Type B pancreatic cell (in vitro differentiated cells): Measurements from ENCODE around the gene CSH1. TPM values are rescaled to one million over a fixed set of nuclear protein-coding genes. Genes with fewer than 3 reads are reported as not detected.
"Not testable (repeated sequence)": the region's sequence is repeated elsewhere in the genome, so short reads cannot be mapped to it uniquely, and the experiment has no call there.

ENCODE experiments used
- DNase-seq: peaks from one replicate; pipeline ENCODE4 v3.0.0; 2021; ENCODE audit warnings: mixed read lengths; ENCODE audit not compliant: unreplicated experiment; ENCODE audit errors: extremely low spot score
- H3K27ac Mint-ChIP-seq: 2 replicates; pipeline ENCODE4 v1.8.0; 2021; ENCODE audit warnings: mild to moderate bottlenecking, mixed read lengths
- H3K27me3 Mint-ChIP-seq: 2 replicates; pipeline ENCODE4 v1.8.0; 2021; ENCODE audit warnings: mixed read lengths
- H3K36me3 Mint-ChIP-seq: 2 replicates; pipeline ENCODE4 v1.8.0; 2021; ENCODE audit warnings: mixed read lengths
- H3K4me1 Mint-ChIP-seq: one replicate; pipeline ENCODE4 v1.8.0; 2021; ENCODE audit warnings: mixed read lengths; ENCODE audit not compliant: unreplicated experiment
- H3K4me3 Mint-ChIP-seq: 2 replicates; pipeline ENCODE4 v1.8.0; 2021; ENCODE audit warnings: mild to moderate bottlenecking, mixed read lengths
- H3K9me3 Mint-ChIP-seq: 2 replicates; pipeline ENCODE4 v1.8.0; 2021; ENCODE audit warnings: mixed read lengths
- CTCF ChIP-seq: fragments of 200-600 bp; sonication (generic); conservative IDR thresholded peaks from 2 replicates; pipeline ENCODE4 v1.5.0; 2021; ENCODE audit warnings: antibody characterized with exemption, mild to moderate bottlenecking
- long read RNA-seq: library from polyadenylated mRNA; unstranded; transcript quantifications from one replicate; pipeline ENCODE4 v2.0.0, GENCODE V29; 2020
- total RNA-seq: library from RNA; stranded (reverse); gene quantifications from 2 replicates; pipeline ENCODE4 v1.2.1, GENCODE V29; 2021; ENCODE audit warnings: low replicate concordance

The CSH1 gene
- total RNA-seq, result not detected in 2 replicates
- long read RNA-seq, result 0 reads

DNA sequence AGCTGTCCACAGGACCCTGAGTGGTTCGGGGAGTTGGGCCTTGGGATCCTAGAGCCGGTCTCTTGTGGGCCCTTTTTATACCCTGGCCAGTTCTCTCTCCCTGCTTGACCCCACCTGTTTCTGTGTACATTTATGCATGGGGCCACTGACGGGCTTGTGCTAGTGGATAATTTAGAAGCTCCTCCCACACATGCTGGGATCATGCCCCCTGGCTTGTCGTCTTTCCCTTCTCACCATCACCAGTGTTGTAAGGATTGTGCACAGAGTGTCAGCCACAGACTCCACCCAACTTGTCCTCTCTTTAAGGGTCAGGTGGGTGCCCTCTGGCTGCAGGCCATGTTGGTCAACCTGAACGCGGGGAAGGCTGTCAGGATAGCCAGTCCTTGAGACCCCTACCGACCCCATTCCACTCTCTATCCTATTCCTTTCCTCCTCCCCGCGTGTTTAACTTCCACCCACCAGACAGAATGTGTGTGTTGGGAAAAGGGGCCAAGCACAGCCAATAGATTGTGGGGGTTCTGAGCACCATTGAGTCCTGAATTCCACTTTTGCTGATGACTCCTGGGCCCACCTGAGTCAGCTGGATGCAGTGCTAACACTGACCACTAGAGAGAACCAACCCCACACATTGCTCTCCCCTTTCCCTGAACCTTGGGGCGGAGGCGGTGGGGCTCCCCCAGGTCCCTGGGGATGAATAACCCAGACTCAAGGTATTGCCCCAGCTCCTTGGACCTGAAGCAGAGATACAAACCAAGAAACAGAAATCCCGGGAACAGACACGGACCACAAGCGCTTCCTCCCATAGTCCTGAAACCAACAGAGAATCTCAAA, at the start of gene CSH1:
Gene CSH1, minus strand, starts transcription at position 51 of the 831 bp plus-strand sequence. CDS start 63 bp downstream, outside the sequence.
- peaks cover 19% of the 10 kb centered on the region for H3K27me3 Mint-ChIP-seq
- H3K36me3 Mint-ChIP-seq, H3K27ac Mint-ChIP-seq, DNase-seq, H3K9me3 Mint-ChIP-seq, H3K4me3 Mint-ChIP-seq, H3K4me1 Mint-ChIP-seq: not testable (repeated sequence)

- Mint-ChIP-seq H3K27me3 (peaks cover 1% of the 10 kb centered on the region), H3K27ac (no peak overlapping the region)
- DNase-seq, result no peak
Observed at GRCh38 chr17:63945784-63946439, 49.5 kb upstream of the CSH1 start.

GRCh38 chr17:63944736-63945499, 48.5 kb upstream of the CSH1 start:
- Mint-ChIP-seq H3K9me3 (no peaks in the 10 kb centered on the region), H3K4me1 (no peaks in the 10 kb centered on the region), H3K4me3 (no peak overlapping the region), H3K27me3 (no peaks in the 10 kb centered on the region), H3K27ac (no peak overlapping the region), H3K36me3 (no peaks in the 10 kb centered on the region)
- TF ChIP-seq CTCF, result no peak
- DNase-seq, result no peak

More at GRCh38 chr17:63945784-63946439, 49.5 kb upstream of the CSH1 start:
- no peaks in the 10 kb centered on the region for H3K4me1 Mint-ChIP-seq
- no peaks in the 10 kb centered on the region for H3K36me3 Mint-ChIP-seq
- TF ChIP-seq CTCF, result no peak
- no peak overlapping the region for H3K4me3 Mint-ChIP-seq
- H3K9me3 Mint-ChIP-seq, result no peaks in the 10 kb centered on the region

GRCh38 chr17:63943745-63944144, 47.4 kb upstream of the CSH1 start:
- no peaks in the 10 kb centered on the region for H3K27me3 Mint-ChIP-seq
- H3K4me1 Mint-ChIP-seq, result no peaks in the 10 kb centered on the region
- H3K27ac Mint-ChIP-seq, result no peak overlapping the region
- H3K4me3 Mint-ChIP-seq, result no peak overlapping the region
- H3K36me3 Mint-ChIP-seq, result no peaks in the 10 kb centered on the region
- TF ChIP-seq CTCF, result peak; percentile 44
- no peak for DNase-seq
- H3K9me3 Mint-ChIP-seq, result no peaks in the 10 kb centered on the region

DNA sequence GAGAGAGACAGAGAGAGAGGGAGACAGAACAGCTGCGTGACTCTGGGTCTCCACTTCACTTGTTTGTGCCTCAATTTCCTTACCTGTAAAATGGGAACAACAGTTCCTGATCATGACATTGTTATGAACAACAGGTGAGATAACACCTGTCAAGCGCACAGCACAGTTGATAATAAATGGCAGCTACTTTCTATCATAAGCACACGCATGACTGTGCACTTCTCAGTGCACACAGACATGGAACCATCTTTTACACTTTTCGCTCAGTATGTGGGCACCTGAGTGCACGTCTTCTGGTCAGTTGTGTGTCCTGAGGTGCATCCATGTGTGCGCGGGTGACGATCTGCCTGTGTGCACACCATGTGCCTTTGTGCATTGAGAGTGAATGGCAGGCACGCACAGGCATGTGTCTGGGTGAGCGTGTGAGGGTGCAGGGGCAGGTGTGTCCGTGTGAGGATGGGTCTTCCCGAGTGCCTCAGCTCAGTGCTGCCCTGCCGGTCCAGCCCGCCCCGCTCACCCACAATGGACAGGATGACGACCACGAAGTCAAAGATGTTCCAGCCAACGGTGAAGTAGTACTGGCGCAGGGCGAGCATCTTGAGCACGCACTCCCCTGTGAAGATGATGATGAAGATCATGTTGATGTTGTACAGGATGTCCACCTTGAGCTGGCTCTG, 46.1 kb upstream of the CSH1 start:
- no peak overlapping the region for H3K4me3 Mint-ChIP-seq
- no peaks in the 10 kb centered on the region for H3K9me3 Mint-ChIP-seq
- TF ChIP-seq CTCF, result no peak
- no peak for DNase-seq
- no peaks in the 10 kb centered on the region for H3K36me3 Mint-ChIP-seq
- H3K27me3 Mint-ChIP-seq, result no peaks in the 10 kb centered on the region
- no peak overlapping the region for H3K27ac Mint-ChIP-seq
- H3K4me1 Mint-ChIP-seq, result no peaks in the 10 kb centered on the region
